ENCODE data around the gene CD28. TPM values are rescaled to one million over a fixed set of nuclear protein-coding genes. Genes with fewer than 3 reads are reported as not detected.

CD28 gene
- polyA plus RNA-seq, 1 donor from 2014 or later: not detected

DNA sequence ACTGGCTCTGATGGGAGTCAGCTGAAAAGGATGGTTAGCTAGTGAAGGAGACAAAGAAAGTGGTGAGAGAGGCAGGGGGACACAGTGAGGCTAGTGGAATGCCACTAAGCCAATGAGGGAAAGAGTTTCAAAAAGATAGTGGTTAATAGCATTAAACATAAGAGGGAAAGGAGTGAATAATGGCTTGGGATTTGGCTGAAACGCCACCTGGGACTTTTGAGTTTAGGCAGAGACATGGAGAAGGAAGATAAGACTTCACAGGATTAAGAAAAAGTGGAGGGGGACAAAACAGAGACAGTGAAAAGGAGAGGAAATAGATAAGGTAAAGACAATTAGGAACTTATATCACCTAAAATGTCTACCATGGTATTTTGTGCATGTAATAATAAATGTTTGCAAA, 6.9 kb downstream of the CD28 start:
- no peak overlapping the region for H2AFZ ChIP-seq (ENCODE audit: low read depth, low read length)
- H3K9ac ChIP-seq (ENCODE audit: low read length): no peak overlapping the region
- H3K79me2 ChIP-seq (replicated peaks; ENCODE audit: insufficient read depth, low read length): no peaks in the 10 kb centered on the region
- TF ChIP-seq, protein P1, sequence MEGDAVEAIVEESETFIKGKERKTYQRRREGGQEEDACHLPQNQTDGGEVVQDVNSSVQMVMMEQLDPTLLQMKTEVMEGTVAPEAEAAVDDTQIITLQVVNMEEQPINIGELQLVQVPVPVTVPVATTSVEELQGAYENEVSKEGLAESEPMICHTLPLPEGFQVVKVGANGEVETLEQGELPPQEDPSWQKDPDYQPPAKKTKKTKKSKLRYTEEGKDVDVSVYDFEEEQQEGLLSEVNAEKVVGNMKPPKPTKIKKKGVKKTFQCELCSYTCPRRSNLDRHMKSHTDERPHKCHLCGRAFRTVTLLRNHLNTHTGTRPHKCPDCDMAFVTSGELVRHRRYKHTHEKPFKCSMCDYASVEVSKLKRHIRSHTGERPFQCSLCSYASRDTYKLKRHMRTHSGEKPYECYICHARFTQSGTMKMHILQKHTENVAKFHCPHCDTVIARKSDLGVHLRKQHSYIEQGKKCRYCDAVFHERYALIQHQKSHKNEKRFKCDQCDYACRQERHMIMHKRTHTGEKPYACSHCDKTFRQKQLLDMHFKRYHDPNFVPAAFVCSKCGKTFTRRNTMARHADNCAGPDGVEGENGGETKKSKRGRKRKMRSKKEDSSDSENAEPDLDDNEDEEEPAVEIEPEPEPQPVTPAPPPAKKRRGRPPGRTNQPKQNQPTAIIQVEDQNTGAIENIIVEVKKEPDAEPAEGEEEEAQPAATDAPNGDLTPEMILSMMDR (IDR thresholded peaks at IDR 0.05; ENCODE audit: poor library complexity, severe bottlenecking): no peak
- TF ChIP-seq RAD21 (conservative IDR thresholded peaks at IDR 0.05): no peak
- TF ChIP-seq, protein P2, sequence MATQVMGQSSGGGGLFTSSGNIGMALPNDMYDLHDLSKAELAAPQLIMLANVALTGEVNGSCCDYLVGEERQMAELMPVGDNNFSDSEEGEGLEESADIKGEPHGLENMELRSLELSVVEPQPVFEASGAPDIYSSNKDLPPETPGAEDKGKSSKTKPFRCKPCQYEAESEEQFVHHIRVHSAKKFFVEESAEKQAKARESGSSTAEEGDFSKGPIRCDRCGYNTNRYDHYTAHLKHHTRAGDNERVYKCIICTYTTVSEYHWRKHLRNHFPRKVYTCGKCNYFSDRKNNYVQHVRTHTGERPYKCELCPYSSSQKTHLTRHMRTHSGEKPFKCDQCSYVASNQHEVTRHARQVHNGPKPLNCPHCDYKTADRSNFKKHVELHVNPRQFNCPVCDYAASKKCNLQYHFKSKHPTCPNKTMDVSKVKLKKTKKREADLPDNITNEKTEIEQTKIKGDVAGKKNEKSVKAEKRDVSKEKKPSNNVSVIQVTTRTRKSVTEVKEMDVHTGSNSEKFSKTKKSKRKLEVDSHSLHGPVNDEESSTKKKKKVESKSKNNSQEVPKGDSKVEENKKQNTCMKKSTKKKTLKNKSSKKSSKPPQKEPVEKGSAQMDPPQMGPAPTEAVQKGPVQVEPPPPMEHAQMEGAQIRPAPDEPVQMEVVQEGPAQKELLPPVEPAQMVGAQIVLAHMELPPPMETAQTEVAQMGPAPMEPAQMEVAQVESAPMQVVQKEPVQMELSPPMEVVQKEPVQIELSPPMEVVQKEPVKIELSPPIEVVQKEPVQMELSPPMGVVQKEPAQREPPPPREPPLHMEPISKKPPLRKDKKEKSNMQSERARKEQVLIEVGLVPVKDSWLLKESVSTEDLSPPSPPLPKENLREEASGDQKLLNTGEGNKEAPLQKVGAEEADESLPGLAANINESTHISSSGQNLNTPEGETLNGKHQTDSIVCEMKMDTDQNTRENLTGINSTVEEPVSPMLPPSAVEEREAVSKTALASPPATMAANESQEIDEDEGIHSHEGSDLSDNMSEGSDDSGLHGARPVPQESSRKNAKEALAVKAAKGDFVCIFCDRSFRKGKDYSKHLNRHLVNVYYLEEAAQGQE (IDR thresholded peaks at IDR 0.05; ENCODE audit: borderline replicate concordance): no peak
- TF ChIP-seq TAF1 (IDR thresholded peaks at IDR 0.05; ENCODE audit: low read depth): no peak
- no peak for TF ChIP-seq MXI1 (conservative IDR thresholded peaks at IDR 0.05; ENCODE audit: poor library complexity, severe bottlenecking)
- TF ChIP-seq SMC3 (conservative IDR thresholded peaks at IDR 0.05; ENCODE audit: poor library complexity): no peak
- no peak for TF ChIP-seq POLR2AphosphoS5 (IDR thresholded peaks at IDR 0.05)
- TF ChIP-seq EZH2 (IDR thresholded peaks at IDR 0.05; ENCODE audit: borderline replicate concordance, insufficient read depth, low read length, poor library complexity, severe bottlenecking): no peak
- H3K9me2 ChIP-seq (ENCODE audit: insufficient read depth, low read length): no peaks in the 10 kb centered on the region
- no peaks in the 10 kb centered on the region for H4K20me1 ChIP-seq (ENCODE audit: insufficient read depth)
- no peaks in the 10 kb centered on the region for H3K9me3 ChIP-seq (ENCODE audit: low read length)
- no peak overlapping the region for H3K27ac ChIP-seq (ENCODE audit: low read length)
- no peaks in the 10 kb centered on the region for H3K27me3 ChIP-seq (ENCODE audit: insufficient read depth, low read depth, low read length)
- no peak overlapping the region for H3K4me3 ChIP-seq (ENCODE audit: low read length)
- H3K4me2 ChIP-seq (ENCODE audit: low read length): no peak overlapping the region
- H3F3A ChIP-seq (ENCODE audit: insufficient read depth, low read length, poor library complexity, severe bottlenecking): no peaks in the 10 kb centered on the region
- no peaks in the 10 kb centered on the region for H3K36me3 ChIP-seq (ENCODE audit: insufficient read depth, low read length)

DNA sequence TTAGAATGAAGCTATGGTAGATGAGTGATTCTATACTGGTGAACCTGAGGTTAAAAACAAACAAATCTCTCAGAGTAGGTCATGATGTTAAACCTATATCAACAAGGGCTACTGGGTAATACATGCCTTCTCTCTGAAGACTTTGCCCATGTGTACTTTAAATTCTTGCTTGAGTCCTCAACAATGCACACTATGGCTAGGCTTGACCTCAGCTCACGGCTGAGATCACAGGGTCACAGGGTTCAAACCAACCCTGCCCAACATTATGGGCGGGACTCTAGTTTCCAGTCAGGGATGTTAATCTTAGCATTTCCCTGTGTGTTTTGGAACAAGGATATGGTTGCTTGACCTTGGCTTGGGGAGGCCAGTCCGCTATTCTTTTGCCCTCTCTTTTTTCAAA, 7.7 kb downstream of the CD28 start:
- Histone ChIP-seq H3K36me3 (ENCODE audit: insufficient read depth, low read length) (no peaks in the 10 kb centered on the region), H3K9me3 (ENCODE audit: low read length) (no peaks in the 10 kb centered on the region), H3K9ac (ENCODE audit: low read length) (no peak overlapping the region), H3F3A (ENCODE audit: insufficient read depth, low read length, poor library complexity, severe bottlenecking) (no peaks in the 10 kb centered on the region), H3K27me3 (ENCODE audit: insufficient read depth, low read depth, low read length) (no peaks in the 10 kb centered on the region), H3K27ac (ENCODE audit: low read length) (no peak overlapping the region), H3K4me2 (ENCODE audit: low read length) (no peak overlapping the region), H2AFZ (ENCODE audit: low read depth, low read length) (no peak overlapping the region), H3K4me3 (ENCODE audit: low read length) (no peak overlapping the region), H3K79me2 (replicated peaks; ENCODE audit: insufficient read depth, low read length) (no peaks in the 10 kb centered on the region), H3K9me2 (ENCODE audit: insufficient read depth, low read length) (no peaks in the 10 kb centered on the region), H4K20me1 (ENCODE audit: insufficient read depth) (no peaks in the 10 kb centered on the region)
- TF ChIP-seq EP300 (conservative IDR thresholded peaks at IDR 0.05; ENCODE audit: poor library complexity, severe bottlenecking): no peak
- TF ChIP-seq, protein P1 (IDR thresholded peaks at IDR 0.05; ENCODE audit: poor library complexity, severe bottlenecking): no peak
- TF ChIP-seq POLR2AphosphoS5 (IDR thresholded peaks at IDR 0.05): no peak
- TF ChIP-seq EZH2 (IDR thresholded peaks at IDR 0.05; ENCODE audit: borderline replicate concordance, insufficient read depth, low read length, poor library complexity, severe bottlenecking): no peak
- no peak for TF ChIP-seq SMC3 (conservative IDR thresholded peaks at IDR 0.05; ENCODE audit: poor library complexity)
- TF ChIP-seq TAF1 (IDR thresholded peaks at IDR 0.05; ENCODE audit: low read depth): no peak
- TF ChIP-seq MXI1 (conservative IDR thresholded peaks at IDR 0.05; ENCODE audit: poor library complexity, severe bottlenecking): no peak
- TF ChIP-seq, protein P2 (IDR thresholded peaks at IDR 0.05; ENCODE audit: borderline replicate concordance): no peak
- TF ChIP-seq RAD21 (conservative IDR thresholded peaks at IDR 0.05): no peak

Measured in neural cell (in vitro differentiated cells).